Measurements from ENCODE around the gene GBP4.

GBP4 gene

DNA sequence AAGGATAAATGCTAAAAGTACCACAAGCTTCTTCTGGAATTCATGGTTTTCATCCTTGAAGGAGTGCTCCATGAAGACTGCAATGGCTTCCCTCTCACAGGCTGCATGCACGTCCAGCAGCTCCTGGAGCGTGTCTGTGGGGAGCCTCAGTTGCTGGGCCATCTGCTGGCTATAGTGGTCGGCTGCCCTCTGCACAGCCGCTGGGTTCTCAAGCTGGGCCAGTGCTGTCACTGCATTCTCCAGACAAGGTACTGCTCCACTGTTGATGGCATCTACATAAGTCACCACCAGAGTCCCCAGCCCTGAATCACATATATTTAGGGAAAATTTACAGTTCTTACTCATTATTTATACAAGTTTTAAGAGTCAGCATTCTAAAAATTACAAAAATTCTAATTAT lies 8.7 kb downstream of the GBP4 start:
- TF ChIP-seq POLR2AphosphoS5 (IDR thresholded peaks at IDR 0.05; ENCODE audit: low read depth, low read length): no peak
- TF ChIP-seq, protein P1, sequence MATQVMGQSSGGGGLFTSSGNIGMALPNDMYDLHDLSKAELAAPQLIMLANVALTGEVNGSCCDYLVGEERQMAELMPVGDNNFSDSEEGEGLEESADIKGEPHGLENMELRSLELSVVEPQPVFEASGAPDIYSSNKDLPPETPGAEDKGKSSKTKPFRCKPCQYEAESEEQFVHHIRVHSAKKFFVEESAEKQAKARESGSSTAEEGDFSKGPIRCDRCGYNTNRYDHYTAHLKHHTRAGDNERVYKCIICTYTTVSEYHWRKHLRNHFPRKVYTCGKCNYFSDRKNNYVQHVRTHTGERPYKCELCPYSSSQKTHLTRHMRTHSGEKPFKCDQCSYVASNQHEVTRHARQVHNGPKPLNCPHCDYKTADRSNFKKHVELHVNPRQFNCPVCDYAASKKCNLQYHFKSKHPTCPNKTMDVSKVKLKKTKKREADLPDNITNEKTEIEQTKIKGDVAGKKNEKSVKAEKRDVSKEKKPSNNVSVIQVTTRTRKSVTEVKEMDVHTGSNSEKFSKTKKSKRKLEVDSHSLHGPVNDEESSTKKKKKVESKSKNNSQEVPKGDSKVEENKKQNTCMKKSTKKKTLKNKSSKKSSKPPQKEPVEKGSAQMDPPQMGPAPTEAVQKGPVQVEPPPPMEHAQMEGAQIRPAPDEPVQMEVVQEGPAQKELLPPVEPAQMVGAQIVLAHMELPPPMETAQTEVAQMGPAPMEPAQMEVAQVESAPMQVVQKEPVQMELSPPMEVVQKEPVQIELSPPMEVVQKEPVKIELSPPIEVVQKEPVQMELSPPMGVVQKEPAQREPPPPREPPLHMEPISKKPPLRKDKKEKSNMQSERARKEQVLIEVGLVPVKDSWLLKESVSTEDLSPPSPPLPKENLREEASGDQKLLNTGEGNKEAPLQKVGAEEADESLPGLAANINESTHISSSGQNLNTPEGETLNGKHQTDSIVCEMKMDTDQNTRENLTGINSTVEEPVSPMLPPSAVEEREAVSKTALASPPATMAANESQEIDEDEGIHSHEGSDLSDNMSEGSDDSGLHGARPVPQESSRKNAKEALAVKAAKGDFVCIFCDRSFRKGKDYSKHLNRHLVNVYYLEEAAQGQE (IDR thresholded peaks at IDR 0.05; ENCODE audit: insufficient read depth in 1 of 2, low read depth in 2 of 2, low read length in 2 of 2): no peak

DNA sequence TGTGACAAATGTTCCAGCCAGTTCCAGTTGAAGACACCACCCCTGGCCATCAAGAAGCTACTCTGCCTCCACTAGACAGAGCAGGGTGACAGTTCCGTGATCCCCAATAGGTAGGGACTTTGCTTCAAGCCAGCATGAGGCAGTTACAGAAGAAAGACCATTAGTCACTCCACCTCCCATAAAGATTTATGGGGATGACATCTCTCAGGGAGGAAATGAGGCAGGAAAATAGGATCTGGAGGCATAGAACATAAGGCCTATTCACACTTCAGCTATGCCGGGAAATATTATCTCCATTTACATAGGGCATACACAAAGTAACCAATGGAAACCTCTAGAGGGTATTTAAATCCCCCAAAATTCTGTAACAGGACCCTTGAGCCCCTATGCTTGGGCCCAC lies 19.4 kb downstream of the GBP4 start:
- TF ChIP-seq TAF1 (IDR thresholded peaks at IDR 0.05; ENCODE audit: borderline replicate concordance, insufficient read depth, low read length) (no peak), SIN3A (IDR thresholded peaks at IDR 0.05; ENCODE audit: borderline replicate concordance, insufficient read depth, low read length) (no peak), FOXP2 (optimal IDR thresholded peaks at IDR 0.05; ENCODE audit: borderline replicate concordance, extremely low read depth, extremely low read length, insufficient read depth) (no peak), POLR2AphosphoS5 (IDR thresholded peaks at IDR 0.05; ENCODE audit: low read depth, low read length) (no peak)
- TF ChIP-seq, protein P1 (IDR thresholded peaks at IDR 0.05; ENCODE audit: insufficient read depth in 1 of 2, low read depth in 2 of 2, low read length in 2 of 2): no peak

DNA sequence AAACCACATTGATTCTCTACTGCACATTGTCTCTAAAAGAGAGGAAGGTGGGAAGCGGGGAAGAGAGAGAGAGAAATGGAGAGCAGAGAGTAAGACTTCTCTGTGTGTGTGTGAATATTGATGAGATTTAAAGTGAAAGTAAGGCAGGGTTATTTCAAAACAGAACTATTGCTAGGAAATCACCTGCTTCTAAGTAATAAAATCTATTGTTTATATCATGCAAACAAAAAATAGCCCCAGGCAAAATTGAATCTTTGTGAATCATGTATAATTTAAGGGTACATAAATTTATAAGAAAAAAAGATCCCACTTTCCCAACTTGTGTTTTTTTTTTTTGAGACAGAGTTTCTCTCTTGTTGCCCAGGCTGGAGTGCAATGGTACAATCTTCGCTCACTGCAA lies 21.8 kb downstream of the GBP4 start:
- TF ChIP-seq FOXP2 (optimal IDR thresholded peaks at IDR 0.05; ENCODE audit: borderline replicate concordance, extremely low read depth, extremely low read length, insufficient read depth) (no peak), SIN3A (IDR thresholded peaks at IDR 0.05; ENCODE audit: borderline replicate concordance, insufficient read depth, low read length) (no peak)

DNA sequence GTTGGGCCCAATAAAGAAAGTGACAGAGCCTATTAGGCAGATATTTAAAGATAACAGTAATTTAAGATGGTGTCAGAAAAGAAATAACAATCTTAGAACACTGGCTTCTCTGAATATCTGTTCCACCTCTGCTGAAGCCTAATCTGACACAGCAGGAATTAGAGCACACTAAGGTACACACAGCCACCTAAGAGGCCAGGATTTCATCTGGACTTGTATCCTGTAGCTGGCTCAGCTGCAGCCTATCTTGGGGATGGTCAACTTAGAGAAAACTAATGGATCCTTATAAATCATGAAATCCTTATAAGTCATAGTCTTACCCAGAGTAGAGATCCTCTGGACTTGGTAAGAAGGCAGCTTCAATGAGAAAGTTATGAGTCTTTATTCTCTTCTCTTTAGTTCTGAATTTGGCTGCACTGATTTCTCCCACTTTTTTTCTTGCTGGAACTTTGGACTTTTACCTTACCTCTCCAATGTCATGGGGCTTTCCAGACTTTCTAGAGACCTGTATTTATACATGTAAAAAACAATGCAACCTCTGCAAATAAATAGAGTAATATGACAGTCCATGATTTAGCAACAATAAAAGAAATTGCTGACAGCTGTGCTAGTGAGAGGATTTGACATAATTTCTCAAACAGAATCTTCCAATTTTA lies 23.0 kb downstream of the GBP4 start, which contains the start of gene GBP7:
Gene GBP7 (minus strand): TSS at position 403 of the 656 bp plus-strand sequence. CDS start 4,068 bp downstream, outside the sequence.
- TF ChIP-seq TAF1 (IDR thresholded peaks at IDR 0.05; ENCODE audit: borderline replicate concordance, insufficient read depth, low read length) (no peak), POLR2AphosphoS5 (IDR thresholded peaks at IDR 0.05; ENCODE audit: low read depth, low read length) (no peak), FOXP2 (optimal IDR thresholded peaks at IDR 0.05; ENCODE audit: borderline replicate concordance, extremely low read depth, extremely low read length, insufficient read depth) (no peak), SIN3A (IDR thresholded peaks at IDR 0.05; ENCODE audit: borderline replicate concordance, insufficient read depth, low read length) (no peak)
- TF ChIP-seq, protein P1 (IDR thresholded peaks at IDR 0.05; ENCODE audit: insufficient read depth in 1 of 2, low read depth in 2 of 2, low read length in 2 of 2): no peak

DNA sequence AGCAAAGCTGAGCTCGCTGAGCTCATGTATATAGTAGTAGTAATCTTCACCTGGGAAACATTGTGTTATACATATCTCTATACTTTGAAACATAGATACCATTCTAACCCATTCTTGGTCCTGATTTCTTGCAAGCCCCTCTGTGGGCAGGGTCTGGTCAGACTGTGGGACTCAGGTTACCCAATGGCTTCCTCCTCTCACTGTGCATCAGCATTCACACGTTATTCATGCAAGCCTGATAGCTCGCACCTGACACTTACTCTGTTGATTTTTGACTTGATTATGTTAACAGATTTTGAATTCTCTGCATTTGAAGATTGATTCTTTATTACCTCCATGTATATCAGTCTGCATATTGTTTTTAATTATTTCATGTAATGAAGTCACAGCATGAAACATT lies 24.3 kb downstream of the GBP4 start:
- TF ChIP-seq SIN3A (IDR thresholded peaks at IDR 0.05; ENCODE audit: borderline replicate concordance, insufficient read depth, low read length) (no peak), POLR2AphosphoS5 (IDR thresholded peaks at IDR 0.05; ENCODE audit: low read depth, low read length) (no peak), TAF1 (IDR thresholded peaks at IDR 0.05; ENCODE audit: borderline replicate concordance, insufficient read depth, low read length) (no peak), FOXP2 (optimal IDR thresholded peaks at IDR 0.05; ENCODE audit: borderline replicate concordance, extremely low read depth, extremely low read length, insufficient read depth) (no peak)
- TF ChIP-seq, protein P1 (IDR thresholded peaks at IDR 0.05; ENCODE audit: insufficient read depth in 1 of 2, low read depth in 2 of 2, low read length in 2 of 2): no peak
